HEK293 (cell line): ENCODE measurements around the gene NFE2L1.

ENCODE experiments used
- KLF1 ChIP-seq: fragments of 450-650 bp; formaldehyde crosslinking; IDR thresholded peaks from 2 replicates; pipeline ENCODE4 v1.5.1; 2016; ENCODE audit warnings: missing biosample characterization, missing genetic modification characterization
- ZNF324 ChIP-seq: fragments of 450-650 bp; formaldehyde crosslinking; IDR thresholded peaks from 2 replicates; pipeline ENCODE4 v1.5.1; 2016; ENCODE audit warnings: missing biosample characterization, missing genetic modification characterization
- ZNF660 ChIP-seq: fragments of 450-650 bp; IDR thresholded peaks from 2 replicates; pipeline ENCODE4 v1.5.1; 2018; ENCODE audit warnings: missing biosample characterization, mild to moderate bottlenecking, missing genetic modification characterization
- ZNF701 ChIP-seq: fragments of 450-650 bp; formaldehyde crosslinking; IDR thresholded peaks from 2 replicates; pipeline ENCODE4 v1.5.1; 2016; ENCODE audit warnings: missing biosample characterization, missing genetic modification characterization
- TF ChIP-seq, protein P1 (sequence below): fragments of 450-650 bp; formaldehyde crosslinking; IDR thresholded peaks from 2 replicates; pipeline ENCODE4 v1.5.1; 2017; ENCODE audit warnings: missing biosample characterization, missing genetic modification characterization
- TF ChIP-seq, protein P2 (sequence below): fragments of 450-650 bp; formaldehyde crosslinking; IDR thresholded peaks from 2 replicates; pipeline ENCODE4 v1.5.1; 2016; ENCODE audit warnings: missing biosample characterization, missing genetic modification characterization
- TF ChIP-seq, protein P3 (sequence below): fragments of 450-650 bp; formaldehyde crosslinking; IDR thresholded peaks from 2 replicates; pipeline ENCODE4 v1.5.1; 2016; ENCODE audit warnings: missing biosample characterization, missing genetic modification characterization

DNA sequence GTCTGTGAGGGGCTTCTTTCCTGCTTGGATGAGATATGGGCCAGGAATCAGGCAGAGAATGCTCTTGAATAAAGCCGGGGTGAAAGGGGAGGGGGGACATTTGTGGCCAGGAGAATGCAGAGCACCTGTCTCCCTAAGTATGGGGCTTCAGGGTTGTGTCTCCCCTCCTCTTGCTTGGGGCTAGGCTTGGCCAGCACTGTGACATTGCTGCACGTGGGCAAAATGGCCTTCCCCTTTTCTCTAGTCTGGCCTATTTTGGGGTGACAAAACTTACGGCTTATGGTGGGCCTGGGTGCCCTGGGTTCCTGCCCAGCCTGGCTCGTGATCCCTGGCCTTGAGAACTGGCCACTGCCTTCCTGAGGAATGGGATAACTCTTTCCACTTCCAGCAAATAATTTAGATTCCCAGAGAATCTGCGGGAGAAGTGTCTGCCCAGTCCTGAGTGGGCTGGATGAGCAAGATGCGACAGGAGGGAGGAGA is 5.6 kb downstream of the NFE2L1 start:
- TF ChIP-seq ZNF324 (tag by site-specific recombination) (no peak), ZNF660 (tag by site-specific recombination) (no peak), ZNF701 (no peak), KLF1 (no peak)
- TF ChIP-seq, protein P1, sequence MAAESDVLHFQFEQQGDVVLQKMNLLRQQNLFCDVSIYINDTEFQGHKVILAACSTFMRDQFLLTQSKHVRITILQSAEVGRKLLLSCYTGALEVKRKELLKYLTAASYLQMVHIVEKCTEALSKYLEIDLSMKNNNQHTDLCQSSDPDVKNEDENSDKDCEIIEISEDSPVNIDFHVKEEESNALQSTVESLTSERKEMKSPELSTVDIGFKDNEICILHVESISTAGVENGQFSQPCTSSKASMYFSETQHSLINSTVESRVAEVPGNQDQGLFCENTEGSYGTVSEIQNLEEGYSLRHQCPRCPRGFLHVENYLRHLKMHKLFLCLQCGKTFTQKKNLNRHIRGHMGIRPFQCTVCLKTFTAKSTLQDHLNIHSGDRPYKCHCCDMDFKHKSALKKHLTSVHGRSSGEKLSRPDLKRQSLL (tag by site-specific recombination): no peak
- TF ChIP-seq, protein P2, sequence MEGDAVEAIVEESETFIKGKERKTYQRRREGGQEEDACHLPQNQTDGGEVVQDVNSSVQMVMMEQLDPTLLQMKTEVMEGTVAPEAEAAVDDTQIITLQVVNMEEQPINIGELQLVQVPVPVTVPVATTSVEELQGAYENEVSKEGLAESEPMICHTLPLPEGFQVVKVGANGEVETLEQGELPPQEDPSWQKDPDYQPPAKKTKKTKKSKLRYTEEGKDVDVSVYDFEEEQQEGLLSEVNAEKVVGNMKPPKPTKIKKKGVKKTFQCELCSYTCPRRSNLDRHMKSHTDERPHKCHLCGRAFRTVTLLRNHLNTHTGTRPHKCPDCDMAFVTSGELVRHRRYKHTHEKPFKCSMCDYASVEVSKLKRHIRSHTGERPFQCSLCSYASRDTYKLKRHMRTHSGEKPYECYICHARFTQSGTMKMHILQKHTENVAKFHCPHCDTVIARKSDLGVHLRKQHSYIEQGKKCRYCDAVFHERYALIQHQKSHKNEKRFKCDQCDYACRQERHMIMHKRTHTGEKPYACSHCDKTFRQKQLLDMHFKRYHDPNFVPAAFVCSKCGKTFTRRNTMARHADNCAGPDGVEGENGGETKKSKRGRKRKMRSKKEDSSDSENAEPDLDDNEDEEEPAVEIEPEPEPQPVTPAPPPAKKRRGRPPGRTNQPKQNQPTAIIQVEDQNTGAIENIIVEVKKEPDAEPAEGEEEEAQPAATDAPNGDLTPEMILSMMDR (tag by site-specific recombination): no peak
- TF ChIP-seq, protein P3, sequence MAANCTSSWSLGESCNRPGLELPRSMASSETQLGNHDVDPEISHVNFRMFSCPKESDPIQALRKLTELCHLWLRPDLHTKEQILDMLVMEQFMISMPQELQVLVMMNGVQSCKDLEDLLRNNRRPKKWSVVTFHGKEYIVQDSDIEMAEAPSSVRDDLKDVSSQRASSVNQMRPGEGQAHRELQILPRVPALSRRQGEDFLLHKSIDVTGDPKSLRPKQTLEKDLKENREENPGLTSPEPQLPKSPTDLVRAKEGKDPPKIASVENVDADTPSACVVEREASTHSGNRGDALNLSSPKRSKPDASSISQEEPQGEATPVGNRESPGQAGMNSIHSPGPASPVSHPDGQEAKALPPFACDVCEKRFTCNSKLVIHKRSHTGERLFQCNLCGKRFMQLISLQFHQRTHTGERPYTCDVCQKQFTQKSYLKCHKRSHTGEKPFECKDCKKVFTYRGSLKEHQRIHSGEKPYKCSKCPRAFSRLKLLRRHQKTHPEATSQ: no peak
